CD4-positive, CD25-positive, alpha-beta regulatory T cell (primary cell): ENCODE results near the gene AKTIP. TPM values are rescaled to one million over a fixed set of nuclear protein-coding genes. Genes with fewer than 3 reads are reported as not detected.

Experiments
- ATAC-seq, 2 donors: fragments of 150-1000 bp; cut with Tn5 transposase; one replicate each; pipeline ENCODE4 v1.10.0; 2021; ENCODE audit warnings: low read depth in 2 of 2, moderate number of reproducible peaks in 2 of 2, moderate library complexity in 1 of 2
- DNase-seq, 3 donors: peaks; one replicate each; pipeline versions ENCODE4 v3.0.0 to v3.0.0-alpha.2; 2012 to 2022; ENCODE audit warnings: mixed read lengths in 1 of 3
- H3K27ac ChIP-seq: one replicate; pipeline ENCODE4 v1.7.0; 2013; ENCODE audit warnings: mild to moderate bottlenecking, low read length; ENCODE audit not compliant: insufficient read depth, poor library complexity, severe bottlenecking
- H3K27me3 ChIP-seq: one replicate; pipeline ENCODE4 v1.7.0; 2013; ENCODE audit warnings: low read length; ENCODE audit not compliant: control insufficient read depth, insufficient read depth
- H3K36me3 ChIP-seq: one replicate; pipeline ENCODE4 v1.7.0; 2013; ENCODE audit warnings: mild to moderate bottlenecking, low read length, moderate library complexity; ENCODE audit not compliant: control insufficient read depth, insufficient read depth
- H3K4me1 ChIP-seq: 2 replicates; pipeline ENCODE4 v1.7.0; 2013; ENCODE audit warnings: mild to moderate bottlenecking, low read length; ENCODE audit not compliant: insufficient read depth, control insufficient read depth, poor library complexity, severe bottlenecking
- H3K4me3 ChIP-seq: one replicate; pipeline ENCODE4 v1.7.0; 2013; ENCODE audit warnings: low read depth, mild to moderate bottlenecking, low read length, moderate library complexity
- H3K9me3 ChIP-seq, 2 experiments: 1 replicate in 1 of 2; 2 replicates in 1 of 2; pipeline ENCODE4 v1.7.0; 2013; ENCODE audit warnings: low read length in 2 of 2, mild to moderate bottlenecking in 1 of 2, moderate library complexity in 1 of 2; ENCODE audit not compliant: control insufficient read depth in 2 of 2
- H3K27ac Mint-ChIP-seq, 3 donors: one replicate each; pipeline ENCODE4 v1.8.0; 2020 to 2022; ENCODE audit warnings: mild to moderate bottlenecking in 3 of 3, mixed read lengths in 3 of 3, moderate library complexity in 2 of 3
- H3K27me3 Mint-ChIP-seq: one replicate; pipeline ENCODE4 v1.8.0; 2022; ENCODE audit warnings: mild to moderate bottlenecking, mixed read lengths
- H3K36me3 Mint-ChIP-seq: one replicate; pipeline ENCODE4 v1.8.0; 2020; ENCODE audit warnings: mixed read lengths
- H3K4me1 Mint-ChIP-seq, 4 donors: one replicate each; pipeline ENCODE4 v1.8.0; 2020 to 2022; ENCODE audit warnings: mixed read lengths in 4 of 4, mild to moderate bottlenecking in 1 of 4
- H3K4me3 Mint-ChIP-seq, 4 donors: one replicate each; pipeline ENCODE4 v1.8.0; 2020 to 2022; ENCODE audit warnings: mild to moderate bottlenecking in 4 of 4, mixed read lengths in 4 of 4, moderate library complexity in 3 of 4
- H3K9me3 Mint-ChIP-seq, 7 donors: one replicate each; pipeline ENCODE4 v1.8.0; 2020 to 2022; ENCODE audit warnings: mixed read lengths in 7 of 7, mild to moderate bottlenecking in 3 of 7, moderate library complexity in 2 of 7
- polyA plus RNA-seq, 4 donors: library from polyadenylated mRNA; unstranded; fragments of 300-500 nt; fragmentation: Illumina TruSeq; gene quantifications; one replicate each; pipeline ENCODE4 v1.2.3, GENCODE V29; 2021
- total RNA-seq: library from RNA; stranded (reverse); gene quantifications from one replicate; pipeline ENCODE4 v1.2.3, GENCODE V29; 2022

Gene AKTIP
- total and polyA plus RNA-seq, 5 donors from 2014 or later = 60.0 to 109 (median 78.1) TPM

DNA sequence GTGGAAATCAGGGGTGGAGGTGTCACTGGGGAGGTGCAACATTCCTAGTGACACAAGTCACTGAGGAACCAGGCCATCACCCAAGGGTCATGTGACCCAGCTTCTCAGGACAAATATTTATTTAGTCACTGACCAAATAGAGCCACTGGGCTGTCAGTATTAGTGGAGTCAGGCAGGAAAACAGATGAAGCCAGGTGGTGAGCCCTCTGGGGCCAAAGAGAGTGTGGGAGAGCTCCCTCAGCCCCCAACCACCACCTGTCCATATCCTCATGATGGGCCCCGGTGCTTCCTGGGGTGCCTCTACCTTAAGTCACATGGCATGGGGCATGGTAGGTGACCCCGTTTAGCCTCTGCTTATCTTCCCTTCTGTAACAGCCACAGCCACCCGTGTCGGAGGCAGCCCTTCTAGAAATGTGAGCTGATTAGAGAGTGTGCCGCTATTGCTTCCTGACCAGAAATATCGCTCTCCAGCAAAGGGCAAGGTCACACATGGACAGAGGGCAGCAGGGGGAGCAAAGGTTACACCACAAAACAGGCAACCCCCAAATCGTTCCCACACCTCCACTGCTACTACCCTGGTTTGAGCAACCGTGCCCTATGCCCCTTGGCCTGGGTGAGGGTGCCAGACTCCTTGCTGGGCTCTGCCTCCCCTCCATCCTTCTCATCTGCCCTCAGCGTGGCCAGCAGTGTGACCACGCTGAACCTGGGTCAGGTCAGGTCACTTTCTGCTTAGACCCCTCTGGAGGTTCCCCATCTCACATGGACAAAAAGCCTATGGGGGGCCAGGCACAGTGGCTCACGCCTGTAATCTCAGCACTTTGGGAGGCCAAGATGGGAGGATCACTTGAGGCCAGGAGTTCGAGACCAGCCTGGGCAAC lies 8.6 kb upstream of the AKTIP start:
- peaks cover 0 to 2% (median 0%) of the 10 kb centered on the region in 7 donors for H3K9me3 Mint-ChIP-seq
- ATAC-seq (no peak), DNase-seq (no peak)
- no peaks in the 10 kb centered on the region for H3K27me3 Mint-ChIP-seq
- Histone ChIP-seq H3K27me3 (no peaks in the 10 kb centered on the region), H3K4me1 (peaks cover 33% of the 10 kb centered on the region), H3K4me3 (no peak overlapping the region), H3K9me3 (no peaks in the 10 kb centered on the region), H3K36me3 (no peaks in the 10 kb centered on the region), H3K27ac (no peak overlapping the region)
- peak overlapping the region in 1 of 4 donors; percentile 64 for H3K4me3 Mint-ChIP-seq
- peak overlapping the region in 2 of 3 donors; percentile 69 to 89 for H3K27ac Mint-ChIP-seq
- H3K4me1 Mint-ChIP-seq = peaks cover 22 to 59% (median 34%) of the 10 kb centered on the region in 4 donors
- H3K36me3 Mint-ChIP-seq = peaks cover 3% of the 10 kb centered on the region

DNA sequence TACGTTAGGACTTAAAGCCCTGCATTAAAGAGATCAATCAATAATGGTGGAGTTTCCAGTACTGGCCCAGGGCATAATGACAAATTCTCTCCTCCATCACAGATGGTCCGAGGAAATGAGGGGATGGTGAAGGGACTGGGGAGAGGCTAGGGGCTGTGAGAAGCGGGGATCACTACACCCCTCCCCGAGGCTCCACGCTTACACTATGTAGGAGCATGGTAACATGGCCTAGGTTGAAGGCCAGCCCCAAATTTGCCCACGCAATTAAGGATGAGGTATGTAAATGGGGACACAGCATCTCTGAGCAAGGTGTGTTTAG lies 8.0 kb upstream of the AKTIP start:
- Histone ChIP-seq H3K4me3 (no peak overlapping the region), H3K36me3 (no peaks in the 10 kb centered on the region), H3K27ac (no peak overlapping the region), H3K9me3 (no peaks in the 10 kb centered on the region), H3K4me1 (peaks cover 27% of the 10 kb centered on the region), H3K27me3 (no peaks in the 10 kb centered on the region)
- Mint-ChIP-seq H3K36me3 (peaks cover 3% of the 10 kb centered on the region), H3K27me3 (no peaks in the 10 kb centered on the region), H3K27ac (peak overlapping the region in 1 of 3 donors; percentile 89), H3K4me3 (no peak overlapping the region), H3K4me1 (peaks cover 18 to 53% (median 31%) of the 10 kb centered on the region in 4 donors), H3K9me3 (peaks cover 0 to 2% (median 0%) of the 10 kb centered on the region in 7 donors)
- ATAC-seq (no peak), DNase-seq (no peak)

DNA sequence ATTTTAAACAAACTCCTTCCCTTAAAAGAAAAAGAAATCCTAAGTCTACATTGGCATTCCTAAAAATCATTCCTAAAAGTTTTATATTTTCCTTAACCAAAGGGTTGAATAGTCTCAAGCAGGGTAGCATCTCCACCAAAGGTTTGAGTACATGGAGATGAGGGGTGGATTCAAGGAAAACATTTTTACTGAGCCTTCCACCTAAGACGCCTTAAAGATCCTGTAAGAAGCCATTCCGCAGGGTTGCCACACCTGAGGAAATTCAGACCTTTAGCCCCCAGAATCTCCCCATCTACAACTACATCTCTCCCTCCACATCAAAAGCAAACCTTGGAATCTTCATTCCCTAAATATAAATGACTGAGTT lies 7.7 kb upstream of the AKTIP start:
- no peak overlapping the region for H3K27ac ChIP-seq
- Mint-ChIP-seq H3K27ac (peak overlapping the region in 2 of 3 donors; percentile 14 to 89), H3K27me3 (no peaks in the 10 kb centered on the region), H3K4me1 (peaks cover 14 to 49% (median 27%) of the 10 kb centered on the region in 4 donors), H3K9me3 (peaks cover 0 to 2% (median 0%) of the 10 kb centered on the region in 7 donors), H3K4me3 (peak overlapping the region; percentile 55 to 79 (median 66)), H3K36me3 (peaks cover 3% of the 10 kb centered on the region)
- H3K9me3 ChIP-seq = no peaks in the 10 kb centered on the region
- no peak for DNase-seq
- H3K4me1 ChIP-seq = peaks cover 24% of the 10 kb centered on the region
- ATAC-seq = no peak
- H3K4me3 ChIP-seq = peak overlapping the region; percentile 56
- no peaks in the 10 kb centered on the region for H3K27me3 ChIP-seq
- H3K36me3 ChIP-seq = no peaks in the 10 kb centered on the region

DNA sequence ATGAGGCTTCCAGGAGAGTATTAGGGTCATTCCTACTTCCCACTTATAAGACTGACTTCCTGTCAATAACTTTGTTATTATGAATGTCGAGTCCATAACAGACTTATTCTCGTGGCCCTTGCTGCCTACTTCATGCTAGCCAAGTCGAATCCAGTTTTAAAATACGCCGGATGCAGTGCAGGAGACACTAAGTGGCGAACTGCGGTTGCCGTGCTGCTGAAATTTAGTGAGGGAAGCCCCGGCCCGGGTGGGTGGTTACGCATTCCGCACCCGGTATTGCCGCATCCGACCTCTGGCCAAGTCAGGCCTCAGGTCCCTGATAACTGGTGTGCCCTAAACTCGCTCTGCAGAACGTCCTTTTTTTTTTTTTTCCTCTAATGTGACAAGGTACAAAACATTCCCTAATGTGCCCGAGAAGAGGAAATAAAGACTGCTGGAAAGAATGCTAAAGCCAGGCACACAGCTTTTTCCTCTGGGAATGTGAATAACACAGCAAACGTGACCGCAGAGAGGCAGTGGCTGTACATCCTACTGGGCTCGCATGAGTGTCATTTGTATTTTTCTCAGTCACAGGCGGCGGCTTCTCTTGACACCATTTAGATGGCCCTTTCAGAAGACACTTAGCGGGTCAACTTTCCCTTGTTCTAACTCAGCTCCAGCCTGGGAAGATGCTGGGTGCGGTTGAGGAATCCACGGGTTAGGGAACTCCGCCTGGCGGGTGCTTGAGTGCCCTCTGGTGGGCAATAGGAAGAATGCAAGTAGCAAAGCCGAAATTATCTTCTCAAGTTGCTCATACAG lies 7.1 kb upstream of the AKTIP start:
- Mint-ChIP-seq H3K9me3 (peaks cover 0 to 2% (median 0%) of the 10 kb centered on the region in 7 donors), H3K4me1 (peaks cover 12 to 48% (median 27%) of the 10 kb centered on the region in 4 donors), H3K27me3 (no peaks in the 10 kb centered on the region), H3K4me3 (peak overlapping the region; percentile 55 to 79 (median 66)), H3K27ac (peak overlapping the region in 2 of 3 donors; percentile 14 to 89), H3K36me3 (peaks cover 3% of the 10 kb centered on the region)
- peak overlapping the region; percentile 56 for H3K4me3 ChIP-seq
- H3K9me3 ChIP-seq = no peaks in the 10 kb centered on the region
- DNase-seq (peak; percentile 45 to 61 (median 57)), ATAC-seq (peak; percentile 53 to 62)
- peaks cover 22% of the 10 kb centered on the region for H3K4me1 ChIP-seq
- H3K27ac ChIP-seq = no peak overlapping the region
- H3K27me3 ChIP-seq = no peaks in the 10 kb centered on the region
- no peaks in the 10 kb centered on the region for H3K36me3 ChIP-seq

DNA sequence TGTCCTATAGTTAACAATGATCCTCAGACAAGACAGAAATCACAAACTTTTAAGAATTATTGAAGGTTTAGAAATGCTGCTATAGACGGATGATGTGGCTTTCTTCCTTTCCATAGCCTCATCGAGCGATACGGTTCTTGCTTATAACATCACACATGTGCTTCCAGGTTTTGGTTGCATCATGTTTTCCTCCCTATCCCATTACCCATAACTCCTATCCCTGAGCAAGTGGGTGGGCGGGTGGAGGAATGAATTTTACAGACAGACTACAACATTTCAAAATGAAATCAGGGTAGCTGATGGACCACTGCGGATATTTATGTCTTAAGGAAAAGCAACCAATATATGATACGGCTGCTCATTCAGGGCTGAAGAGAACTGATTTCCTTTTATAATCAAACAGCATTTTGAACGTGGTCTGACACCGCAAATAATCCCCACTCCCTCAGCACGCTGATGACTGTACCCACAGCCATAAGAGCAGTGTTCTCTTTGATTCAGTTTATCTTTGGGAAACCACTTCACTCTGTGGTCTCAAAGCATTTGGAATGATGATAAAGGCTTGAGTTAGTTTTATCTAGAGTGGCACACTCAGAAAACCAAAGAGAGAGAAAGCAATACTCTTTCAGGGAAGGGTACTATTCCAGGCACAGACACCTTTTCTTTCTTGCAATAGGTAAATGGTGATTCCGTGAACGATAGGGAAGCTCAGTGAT lies 4.6 kb upstream of the AKTIP start:
- Histone ChIP-seq H3K4me1 (peaks cover 36% of the 10 kb centered on the region), H3K27ac (no peak overlapping the region), H3K9me3 (no peaks in the 10 kb centered on the region), H3K36me3 (no peaks in the 10 kb centered on the region), H3K27me3 (no peaks in the 10 kb centered on the region), H3K4me3 (no peak overlapping the region)
- Mint-ChIP-seq H3K36me3 (no peaks in the 10 kb centered on the region), H3K4me1 (peaks cover 16 to 47% (median 25%) of the 10 kb centered on the region in 4 donors), H3K27me3 (peaks cover 4% of the 10 kb centered on the region), H3K27ac (no peak overlapping the region), H3K9me3 (peaks cover 0 to 2% (median 0%) of the 10 kb centered on the region in 7 donors), H3K4me3 (peak overlapping the region in 1 of 4 donors; percentile 81)
- DNase-seq (no peak), ATAC-seq (no peak)

GRCh38 chr16:53506254-53506653 lies 3.2 kb upstream of the AKTIP start:
- Histone ChIP-seq H3K4me3 (no peak overlapping the region), H3K9me3 (no peaks in the 10 kb centered on the region), H3K27ac (no peak overlapping the region), H3K36me3 (no peaks in the 10 kb centered on the region), H3K4me1 (peaks cover 41% of the 10 kb centered on the region), H3K27me3 (no peaks in the 10 kb centered on the region)
- peaks cover 17 to 48% (median 24%) of the 10 kb centered on the region in 4 donors for H3K4me1 Mint-ChIP-seq
- no peaks in the 10 kb centered on the region for H3K36me3 Mint-ChIP-seq
- no peak overlapping the region for H3K27ac Mint-ChIP-seq
- no peak for DNase-seq
- peak overlapping the region in 2 of 4 donors; percentile 43 to 92 for H3K4me3 Mint-ChIP-seq
- ATAC-seq = no peak
- H3K9me3 Mint-ChIP-seq = peaks cover 0 to 2% (median 0%) of the 10 kb centered on the region in 7 donors
- H3K27me3 Mint-ChIP-seq = peaks cover 4% of the 10 kb centered on the region

GRCh38 chr16:53504665-53505064 lies 1.7 kb upstream of the AKTIP start:
- H3K9me3 ChIP-seq = no peaks in the 10 kb centered on the region
- H3K4me3 ChIP-seq = peak overlapping the region; percentile 72
- peaks cover 8 to 47% (median 28%) of the 10 kb centered on the region in 4 donors for H3K4me1 Mint-ChIP-seq
- H3K36me3 ChIP-seq = peaks cover 3% of the 10 kb centered on the region
- peaks cover 0 to 2% (median 0%) of the 10 kb centered on the region in 7 donors for H3K9me3 Mint-ChIP-seq
- H3K36me3 Mint-ChIP-seq = peaks cover 5% of the 10 kb centered on the region
- no peaks in the 10 kb centered on the region for H3K27me3 ChIP-seq
- peak overlapping the region; percentile 86 for H3K27ac ChIP-seq
- H3K27ac Mint-ChIP-seq = peak overlapping the region; percentile 3 to 98 (median 92)
- peaks cover 43% of the 10 kb centered on the region for H3K4me1 ChIP-seq
- H3K27me3 Mint-ChIP-seq = peaks cover 4% of the 10 kb centered on the region
- H3K4me3 Mint-ChIP-seq = peak overlapping the region; percentile 91 to 98 (median 93)
- DNase-seq (no peak), ATAC-seq (no peak)
